OCI-LY1 (cell line): Measurements from ENCODE around the gene GRIA1.

ENCODE experiments used
- CTCF ChIP-seq: fragments of 200-600 bp; sonication (generic), shearing (Covaris generic); IDR thresholded peaks from 2 replicates; pipeline ENCODE4 v1.5.1; 2017; ENCODE audit warnings: mild to moderate bottlenecking, antibody characterized with exemption, low read length, moderate library complexity, mixed read lengths
- EZH2 ChIP-seq: fragments of 200-600 bp; sonication (generic), shearing (Covaris generic); IDR thresholded peaks from 2 replicates; pipeline ENCODE4 v1.8.0; 2017; ENCODE audit warnings: borderline replicate concordance, mixed run types, mild to moderate bottlenecking, antibody characterized with exemption, low read length, moderate library complexity, mixed read lengths

GRCh38 chr5:153746440-153746839 is 256.0 kb downstream of the GRIA1 start:
- no peak for TF ChIP-seq CTCF
- no peak for TF ChIP-seq EZH2
